Measurements from ENCODE around the gene BCAR1.

BCAR1 gene

DNA sequence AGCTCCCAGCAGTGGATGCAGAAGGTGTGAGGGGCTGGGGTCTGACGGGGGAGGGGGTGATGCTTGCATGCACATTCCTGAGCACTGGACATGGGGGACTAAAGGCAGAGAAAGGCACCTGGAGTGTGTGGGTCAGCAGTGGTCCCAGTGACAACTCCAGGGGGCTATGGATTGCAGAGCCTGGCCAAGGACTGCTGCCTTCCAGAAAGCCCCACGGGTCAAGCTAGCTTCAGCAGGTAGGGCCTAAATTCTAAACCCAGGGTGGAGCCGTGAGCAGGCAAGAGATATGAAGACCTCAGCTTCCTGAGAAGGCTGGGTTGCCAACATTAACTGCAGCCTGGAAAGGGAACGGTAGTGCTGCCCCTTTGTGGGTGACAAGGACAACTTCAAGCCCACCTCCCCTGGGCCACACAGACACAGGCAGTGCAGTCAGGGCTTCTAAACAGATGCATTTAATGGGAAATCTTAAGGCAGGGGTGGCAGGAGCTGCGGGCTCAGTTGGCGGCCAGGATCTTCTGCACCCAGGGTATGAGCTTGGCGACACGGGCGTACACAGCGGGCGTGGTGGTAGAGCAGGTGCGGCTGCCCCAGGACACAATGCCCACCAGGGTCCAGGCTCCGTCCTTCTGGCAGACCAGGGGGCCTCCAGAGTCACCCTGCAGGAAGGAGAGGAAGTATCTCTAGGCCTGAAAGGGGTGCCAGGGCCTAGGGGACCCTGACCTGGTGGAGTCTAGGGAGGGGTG is 47.6 kb downstream of the BCAR1 start:
- no peak for DNase-seq

DNA sequence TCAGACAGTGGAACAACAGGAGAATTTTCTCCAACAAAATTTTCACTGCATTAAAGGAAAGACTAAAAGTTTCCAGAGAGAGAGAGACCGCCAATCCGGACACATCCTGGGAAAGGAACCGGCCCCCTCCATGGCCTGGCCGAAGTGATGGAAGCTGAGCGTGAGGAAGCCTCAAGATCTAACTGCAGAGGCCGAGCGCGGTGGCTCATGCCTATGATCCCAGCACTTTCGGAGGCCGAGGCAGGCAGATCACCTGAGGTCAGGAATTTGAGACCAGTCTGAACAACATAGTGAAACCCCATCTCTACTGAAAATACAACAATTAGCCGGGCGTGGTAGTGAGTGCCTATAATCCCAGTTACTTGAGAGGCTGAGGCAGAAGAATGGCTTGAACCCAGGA is 48.3 kb downstream of the BCAR1 start:
- no peak for DNase-seq

DNA sequence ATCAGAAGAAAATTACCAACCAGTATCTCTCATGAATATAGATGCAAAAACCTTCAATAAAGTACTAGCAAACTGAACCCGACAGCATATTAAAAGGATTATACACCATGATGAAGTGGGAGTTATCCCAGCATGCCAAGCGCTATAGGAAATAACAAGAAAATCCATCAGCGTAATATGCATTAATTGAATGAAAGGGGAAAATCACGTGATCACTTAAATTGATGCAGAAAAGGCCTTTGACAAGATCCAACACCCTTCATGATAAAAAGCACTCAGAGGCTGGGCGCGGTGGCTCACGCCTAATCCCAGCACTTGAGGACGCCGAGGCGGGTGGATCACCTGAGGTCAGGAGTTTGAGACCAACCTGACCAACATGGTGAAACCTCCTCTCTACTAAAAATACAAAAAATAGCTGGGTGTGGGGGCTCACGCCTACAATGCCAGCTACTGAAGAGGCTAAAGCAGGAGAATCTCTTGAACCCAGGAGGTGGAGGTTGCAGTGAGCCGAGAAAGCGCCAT is 49.3 kb downstream of the BCAR1 start:
- no peak for DNase-seq

DNA sequence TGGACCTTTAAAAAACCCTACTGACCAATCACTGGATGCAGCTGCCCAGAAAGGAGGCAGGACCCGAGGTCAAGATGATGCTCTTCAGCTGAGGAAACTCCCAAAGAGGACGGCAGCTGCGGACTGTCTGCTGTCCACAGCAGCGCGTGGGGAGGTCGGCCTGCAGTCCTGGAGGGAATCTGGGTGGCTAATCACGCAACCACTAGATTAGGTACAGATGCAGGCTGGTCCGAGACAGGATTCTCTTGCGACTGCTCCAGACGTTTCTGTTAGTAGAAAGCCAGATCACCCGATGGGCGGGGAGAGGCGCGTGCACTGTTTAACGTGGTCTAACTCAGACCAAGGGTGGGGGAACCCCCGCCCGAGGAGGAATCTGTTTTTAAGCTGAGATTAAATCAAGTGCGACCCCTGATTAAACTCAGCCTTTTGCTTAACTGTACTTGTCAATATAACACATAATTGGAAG is 53.3 kb downstream of the BCAR1 start:
- DNase-seq = no peak

DNA sequence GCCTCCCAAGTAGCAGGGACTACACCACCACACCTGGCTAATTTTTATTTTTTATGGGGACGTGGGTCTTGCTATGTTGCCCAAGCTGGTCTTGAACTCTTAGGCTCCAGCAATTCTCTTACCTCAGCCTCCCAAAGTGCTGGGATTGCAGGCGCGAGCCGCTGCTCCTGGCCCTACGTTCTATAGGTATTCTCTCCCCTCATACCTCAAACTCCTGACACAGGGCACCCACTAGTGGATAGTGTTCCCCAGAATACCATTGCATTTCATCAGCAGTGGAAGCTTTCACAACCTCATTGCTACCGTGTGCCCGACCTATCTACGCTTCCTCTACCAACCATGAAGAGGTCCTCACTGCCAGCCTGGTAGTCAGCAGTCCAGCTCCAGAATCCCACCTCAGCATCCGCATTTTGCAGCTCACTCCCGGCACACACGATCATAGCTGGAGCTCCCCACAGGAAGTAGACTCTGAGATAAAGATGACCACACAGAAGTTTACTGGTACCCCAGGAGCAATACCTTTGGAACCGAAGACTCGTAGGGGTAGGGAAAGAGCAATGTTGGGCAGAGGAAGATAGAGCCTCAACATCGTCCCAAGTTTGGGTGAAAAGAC is 53.8 kb downstream of the BCAR1 start:
- DNase-seq = no peak

DNA sequence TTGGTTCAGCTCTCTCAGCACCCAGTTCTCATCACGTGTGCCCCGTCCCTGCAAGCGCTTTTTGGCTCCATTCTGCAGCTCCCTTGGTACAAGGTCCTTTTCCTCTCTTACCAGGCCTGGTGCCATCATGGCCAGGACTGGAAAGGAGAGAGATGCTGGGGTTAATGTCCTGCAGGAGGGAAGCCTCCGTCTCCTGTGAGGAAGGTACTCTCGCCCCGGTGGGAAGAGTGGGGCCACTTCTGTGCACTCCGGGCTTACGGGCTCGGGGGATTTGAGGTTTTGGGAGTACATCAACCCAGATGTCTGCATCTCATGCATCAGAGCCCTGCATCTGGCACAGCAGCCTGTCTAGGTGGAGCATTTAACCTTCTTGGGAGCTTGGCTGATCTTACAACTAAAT is 54.6 kb downstream of the BCAR1 start:
- no peak for DNase-seq

DNA sequence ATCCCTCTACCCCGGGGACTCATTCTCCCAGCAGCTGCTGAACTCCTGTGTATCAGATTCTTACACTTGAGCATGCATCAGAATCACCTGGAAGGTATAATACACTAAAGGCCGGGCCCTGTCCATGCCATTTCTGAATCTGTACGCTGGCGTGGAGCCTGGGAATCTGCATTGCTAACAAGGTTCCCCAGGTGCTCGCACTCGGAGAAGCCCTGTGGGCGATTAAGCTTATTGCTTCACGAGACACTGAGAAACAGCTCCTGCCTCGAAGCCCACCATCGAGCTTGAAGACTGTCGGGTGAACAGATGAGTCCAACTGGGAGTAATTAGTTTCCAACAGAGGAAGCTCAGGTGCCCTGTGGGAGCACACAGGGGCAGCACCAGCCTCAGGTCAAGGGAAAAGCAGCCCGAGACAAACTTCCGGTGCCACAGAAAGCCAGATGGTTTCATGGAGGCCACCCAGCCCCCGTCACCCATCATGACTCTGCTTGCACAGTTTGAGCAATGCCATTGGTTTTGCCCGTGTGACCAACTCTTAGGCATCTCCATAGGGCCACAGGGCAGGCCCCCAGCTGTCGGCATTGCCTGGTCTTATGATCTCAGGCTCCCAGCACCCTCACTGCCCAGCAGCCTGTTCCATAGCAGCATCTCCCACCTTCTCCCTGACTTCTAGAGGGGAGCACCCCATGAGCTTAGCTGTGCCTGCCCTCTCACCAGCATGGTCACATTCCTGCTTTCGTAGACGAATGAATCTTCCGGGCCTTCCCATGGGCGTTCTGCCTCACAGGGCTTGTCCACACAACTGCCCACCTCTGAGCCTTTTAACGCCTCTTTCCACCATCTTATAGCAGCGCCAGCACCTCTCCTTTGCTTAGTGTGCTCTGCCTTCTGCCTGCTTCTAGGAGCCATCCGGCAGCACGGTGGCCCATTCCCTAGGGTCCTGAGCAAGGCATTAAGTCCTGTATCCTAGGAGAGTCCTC is 55.3 kb downstream of the BCAR1 start:
- no peak for DNase-seq

DNA sequence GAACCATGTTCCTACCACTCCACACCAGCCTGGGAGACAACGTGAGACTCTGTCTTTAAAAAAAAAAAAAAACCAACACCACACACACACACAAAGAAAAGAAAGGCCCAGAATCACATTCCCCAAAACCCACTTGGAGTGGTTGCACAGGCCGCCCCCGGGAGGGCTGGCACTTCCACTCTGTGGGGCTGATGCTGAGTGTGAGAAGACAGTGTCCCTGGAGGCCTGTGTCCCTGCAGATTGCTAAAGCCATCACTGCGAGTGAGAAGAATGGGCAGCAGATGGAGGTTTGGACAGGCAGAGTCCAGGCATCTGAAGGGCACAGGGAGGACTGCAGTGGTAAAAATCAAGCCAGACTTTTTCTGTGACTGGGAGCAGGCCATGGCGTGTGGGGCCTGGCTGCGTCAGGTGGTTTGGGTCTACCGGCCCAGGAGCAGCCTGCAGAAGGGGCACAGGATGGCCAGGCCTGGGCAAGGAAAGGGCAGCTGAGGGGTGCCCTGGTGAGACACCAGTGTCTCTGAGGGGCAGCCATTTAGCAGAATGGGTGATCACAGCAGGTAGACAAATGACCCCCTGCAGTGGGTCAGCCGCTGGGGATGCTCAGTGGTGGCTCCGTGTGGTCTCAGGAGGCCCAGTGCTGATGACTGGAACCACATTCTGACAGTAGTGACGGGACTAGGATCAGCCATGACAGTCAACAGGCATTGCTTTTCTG is 57.5 kb downstream of the BCAR1 start:
- DNase-seq = no peak

DNA sequence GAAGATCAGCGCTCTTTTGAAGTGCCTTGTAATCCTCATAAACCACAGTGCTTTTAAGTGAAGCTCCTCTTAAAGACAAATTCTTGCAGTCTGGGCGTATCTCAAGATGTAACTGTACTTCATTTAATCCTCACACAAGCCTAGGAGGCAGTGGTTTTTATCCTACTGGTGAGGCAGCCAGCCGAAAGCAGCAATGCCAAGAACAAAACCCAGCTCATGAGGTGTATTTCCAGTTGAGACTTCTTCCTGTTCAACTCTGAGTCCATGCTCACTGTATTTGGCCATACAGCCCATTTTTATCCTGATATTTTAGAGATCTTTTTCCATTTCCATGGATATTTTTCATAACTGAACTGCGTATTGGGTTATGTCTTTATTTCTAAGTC is 58.2 kb downstream of the BCAR1 start:
- no peak for DNase-seq

DNA sequence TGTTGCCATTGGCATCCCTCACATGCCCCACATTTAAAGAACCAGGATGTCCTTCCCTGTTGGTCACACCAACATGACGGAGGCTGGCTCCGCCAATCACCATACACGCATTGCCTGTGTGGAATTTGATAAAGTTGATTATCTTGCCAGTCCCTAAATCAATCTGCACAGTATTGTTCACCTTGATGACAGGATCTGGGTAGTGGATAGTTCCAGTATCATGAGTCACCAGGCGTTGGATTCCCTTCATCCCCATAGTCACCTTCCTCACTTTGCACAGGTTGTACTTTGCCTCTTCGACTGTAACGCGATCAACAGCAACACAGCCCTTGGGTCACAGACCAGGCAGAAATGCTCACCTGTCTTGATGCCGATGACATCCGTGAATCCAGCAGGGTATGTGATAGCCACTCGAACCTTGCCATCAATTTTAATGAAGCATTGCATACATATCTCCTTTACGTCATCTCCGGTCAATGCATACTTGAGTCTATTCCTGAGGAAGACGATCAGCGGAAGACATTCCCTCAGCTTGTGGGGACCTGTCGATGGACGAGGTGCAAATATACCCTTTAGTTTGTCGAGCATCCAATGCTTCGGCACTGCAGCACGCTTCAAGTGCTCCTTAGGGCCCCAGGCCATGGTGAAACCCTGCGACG is 58.7 kb downstream of the BCAR1 start:
- DNase-seq = no peak

DNA sequence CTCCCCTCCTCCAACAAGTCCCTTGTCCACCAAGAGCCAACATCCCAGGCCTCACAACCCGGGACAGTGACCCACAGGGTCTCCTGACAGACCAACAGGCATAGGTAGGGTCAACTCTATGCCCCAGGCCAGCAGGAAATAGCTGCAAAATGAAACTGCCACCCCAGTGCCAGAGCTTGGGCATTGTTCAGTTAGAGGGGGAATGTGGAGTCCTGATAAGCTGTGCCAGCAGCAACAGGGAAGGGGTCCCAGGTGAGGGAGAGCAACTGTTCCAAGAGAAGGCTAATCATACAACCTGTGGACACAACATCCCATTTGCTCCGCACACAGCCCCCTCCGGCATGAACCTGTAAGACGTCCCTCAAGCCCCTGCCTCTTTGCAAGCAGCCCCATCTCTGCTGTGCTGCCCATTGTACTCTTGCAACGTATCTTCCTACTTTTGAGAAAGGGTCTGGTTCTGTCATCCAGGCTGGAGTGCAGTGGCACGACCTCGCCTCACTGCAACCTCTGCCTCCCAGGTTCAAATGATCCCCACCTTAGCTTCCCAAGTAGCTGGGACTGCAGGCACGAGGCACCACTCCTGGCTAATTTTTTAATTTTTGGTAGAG is 61.7 kb downstream of the BCAR1 start:
- DNase-seq = no peak

DNA sequence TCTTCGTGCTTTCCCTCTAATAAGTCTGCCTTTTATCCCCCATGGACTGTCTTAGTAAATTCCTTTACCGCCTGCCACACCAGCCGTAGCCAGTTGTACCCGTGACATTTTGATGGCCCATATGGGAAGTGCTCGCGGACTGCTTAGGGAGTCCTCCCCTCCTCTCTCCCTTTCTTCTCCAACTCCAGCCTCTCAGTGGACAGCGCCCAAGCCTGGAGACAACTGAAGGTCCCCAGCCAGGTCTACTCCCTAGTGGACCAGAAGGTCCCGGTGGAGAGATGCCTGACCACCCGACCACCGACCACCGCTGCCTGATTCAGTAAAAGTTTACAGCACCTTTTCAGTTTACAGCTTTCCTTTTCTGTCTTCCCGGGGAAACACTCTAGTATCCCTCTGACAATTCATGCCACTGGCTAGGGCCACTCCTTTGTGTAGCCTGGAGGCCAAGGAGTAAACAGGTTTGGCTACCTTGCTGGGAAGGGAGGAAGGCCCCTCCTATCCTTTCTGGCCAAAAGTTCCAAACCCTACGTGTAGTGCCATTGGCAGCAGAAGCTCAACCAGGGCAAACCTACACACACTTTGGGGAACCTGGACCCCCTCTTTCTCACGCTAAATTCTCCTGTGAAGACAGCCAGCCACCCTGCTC is 62.5 kb downstream of the BCAR1 start:
- no peak for DNase-seq

DNA sequence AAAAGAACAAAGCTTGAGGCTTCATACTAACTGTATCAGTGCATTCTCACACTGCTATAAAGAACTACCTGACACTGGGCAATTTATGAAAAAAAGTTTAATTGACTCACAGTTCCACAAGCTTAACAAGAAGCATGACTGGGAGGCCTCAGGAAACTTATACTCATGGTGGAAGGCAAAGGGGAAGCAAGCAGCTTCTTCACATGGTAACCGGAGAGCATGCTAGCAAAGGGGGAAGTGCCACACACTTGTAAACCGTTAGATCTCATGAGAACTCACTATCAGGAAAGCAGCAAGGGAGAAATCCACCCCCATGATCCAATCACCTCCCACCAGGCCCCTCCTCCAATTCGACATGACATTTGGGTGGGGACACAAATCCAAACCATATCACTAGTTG is 69.8 kb downstream of the BCAR1 start:
- no peak for DNase-seq

DNA sequence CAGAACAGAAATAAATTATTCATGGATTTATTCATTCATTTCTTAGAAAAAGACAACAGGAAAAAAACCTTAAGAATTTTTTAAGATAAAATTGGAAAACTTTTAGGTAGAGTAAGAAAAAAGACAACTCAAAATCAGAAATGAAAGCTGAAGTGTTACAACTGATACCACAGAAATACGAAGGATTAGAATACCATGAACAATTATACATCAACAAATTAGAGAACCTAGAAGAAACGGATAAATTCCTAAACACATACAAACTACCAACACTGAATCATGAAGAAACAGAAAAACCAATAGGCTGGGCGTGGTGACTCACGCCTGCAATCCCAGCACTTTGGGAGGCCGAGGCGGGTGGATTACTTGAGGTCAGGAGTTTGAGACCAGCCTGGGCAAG is 72.2 kb downstream of the BCAR1 start:
- no peak for DNase-seq
